Suppressor macrophage treated with lipopolysaccharide for 1 hour (primary cell): Measurements from ENCODE around the gene BEX4.

Experiments used
- DNase-seq, 3 donors: peaks; one replicate each; pipeline ENCODE4 v3.0.0-alpha.2; 2020 to 2022

Gene BEX4

GRCh38 chrX:103240155-103240554, 25.2 kb downstream of the BEX4 start:
- DNase-seq = no peak

- peak; percentile 37 to 57 (median 41) for DNase-seq
These were observed 33.6 kb downstream of the BEX4 start for GRCh38 chrX:103248553-103248952.

- no peak for DNase-seq
These were observed 34.9 kb downstream of the BEX4 start for GRCh38 chrX:103249805-103250204.

GRCh38 chrX:103250977-103251376, 36.1 kb downstream of the BEX4 start:
- DNase-seq = no peak

- peak in 2 of 3 donors; percentile 10 to 30 for DNase-seq
These were observed 38.7 kb downstream of the BEX4 start for GRCh38 chrX:103253608-103254007.

- DNase-seq = peak in 1 of 3 donors; percentile 6
These were observed 39.4 kb downstream of the BEX4 start for GRCh38 chrX:103254171-103254824.

- peak; percentile 61 to 75 (median 73) for DNase-seq
These were observed 40.1 kb downstream of the BEX4 start, which contains the start of gene TCEAL8 for GRCh38 chrX:103254921-103255493. TSS of gene TCEAL8 (minus strand) at chrX:103255155. CDS start at chrX:103253979, 1,176 bp downstream.

GRCh38 chrX:103256651-103257050, 41.7 kb downstream of the BEX4 start:
- DNase-seq = no peak

GRCh38 chrX:103258275-103258674, 43.4 kb downstream of the BEX4 start:
- DNase-seq = no peak
